ENCODE measurements around the gene GLRX2.

The GLRX2 gene

DNA sequence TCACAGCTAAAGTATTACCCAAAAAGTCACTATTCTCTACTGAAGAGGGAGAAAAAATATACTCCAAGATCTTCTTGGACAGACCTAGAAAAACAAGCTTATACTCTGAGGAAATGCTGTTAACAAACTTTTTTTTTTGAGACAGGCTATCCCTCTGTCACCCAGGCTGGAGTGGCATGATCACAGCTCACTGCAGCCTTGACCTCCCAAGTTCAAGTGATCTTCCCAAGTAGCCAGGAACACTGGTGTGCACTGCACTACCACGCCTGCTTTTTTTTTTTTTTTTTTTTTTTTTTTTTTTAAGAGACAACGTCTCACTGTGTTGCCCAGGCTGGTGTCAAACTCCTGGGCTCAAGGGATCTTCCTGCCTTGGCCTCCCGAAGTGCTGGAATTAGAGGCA is 17.3 kb downstream of the GLRX2 start:
- Histone ChIP-seq H2AFZ (ENCODE audit: low read length, unreplicated experiment) (no peak overlapping the region), H3K27me3 (ENCODE audit: insufficient read depth, low read length) (no peaks in the 10 kb centered on the region), H3K4me1 (ENCODE audit: control insufficient read depth, insufficient read depth, low read length, unreplicated experiment) (no peaks in the 10 kb centered on the region), H3K4me3 (ENCODE audit: low read depth, low read length) (no peak overlapping the region), H3K79me2 (ENCODE audit: control insufficient read depth, insufficient read depth, low read length, unreplicated experiment) (no peaks in the 10 kb centered on the region), H3K36me3 (ENCODE audit: insufficient read depth, low read length) (peaks cover 20% of the 10 kb centered on the region), H3K27ac (ENCODE audit: low read depth, low read length) (no peak overlapping the region)

DNA sequence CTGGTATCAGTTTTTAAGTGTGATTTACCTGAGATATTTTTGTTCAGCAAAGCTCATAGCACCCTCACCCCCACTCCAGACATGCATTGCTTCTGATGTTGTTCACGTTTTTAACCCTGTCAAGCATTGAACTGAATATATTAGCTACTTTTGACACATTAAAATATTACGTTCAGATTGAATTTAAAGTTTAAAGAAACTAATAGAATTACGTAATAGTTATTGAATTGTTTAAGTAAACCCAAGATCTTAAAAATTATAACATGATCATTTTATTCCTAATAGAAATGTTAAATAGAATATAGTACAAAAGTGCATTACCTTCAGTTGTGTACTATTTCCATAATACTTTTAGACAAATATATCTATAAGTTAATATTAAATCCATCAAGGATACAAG is 18.9 kb downstream of the GLRX2 start:
- Histone ChIP-seq H3K4me3 (ENCODE audit: low read depth, low read length) (no peak overlapping the region), H3K36me3 (ENCODE audit: insufficient read depth, low read length) (peaks cover 26% of the 10 kb centered on the region), H3K79me2 (ENCODE audit: control insufficient read depth, insufficient read depth, low read length, unreplicated experiment) (no peaks in the 10 kb centered on the region), H3K27me3 (ENCODE audit: insufficient read depth, low read length) (no peaks in the 10 kb centered on the region), H3K27ac (ENCODE audit: low read depth, low read length) (no peak overlapping the region), H3K4me1 (ENCODE audit: control insufficient read depth, insufficient read depth, low read length, unreplicated experiment) (no peaks in the 10 kb centered on the region), H2AFZ (ENCODE audit: low read length, unreplicated experiment) (no peak overlapping the region)

DNA sequence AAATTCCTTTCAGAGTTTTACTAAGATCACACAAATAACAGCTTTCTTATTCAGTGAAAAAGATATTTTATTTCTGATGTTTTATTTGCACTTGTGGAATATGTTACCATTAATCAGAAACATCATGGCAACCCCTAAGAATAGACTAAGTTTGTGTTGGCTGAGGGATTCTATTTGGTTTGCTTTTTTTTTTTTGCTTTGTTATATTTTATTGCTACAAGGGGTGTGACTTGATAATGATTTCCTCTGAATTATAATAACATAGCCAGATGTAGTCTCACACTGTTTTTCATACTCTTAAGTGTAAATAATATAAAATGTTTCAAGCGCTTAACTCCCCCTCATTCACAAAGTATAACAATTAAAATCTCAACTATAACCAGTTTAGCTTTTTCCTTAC is 20.0 kb downstream of the GLRX2 start:
- peaks cover 36% of the 10 kb centered on the region for H3K36me3 ChIP-seq (ENCODE audit: insufficient read depth, low read length)
- H3K27ac ChIP-seq (ENCODE audit: low read depth, low read length), result no peak overlapping the region
- H3K79me2 ChIP-seq (ENCODE audit: control insufficient read depth, insufficient read depth, low read length, unreplicated experiment), result no peaks in the 10 kb centered on the region
- H3K27me3 ChIP-seq (ENCODE audit: insufficient read depth, low read length), result no peaks in the 10 kb centered on the region
- no peak overlapping the region for H2AFZ ChIP-seq (ENCODE audit: low read length, unreplicated experiment)
- no peaks in the 10 kb centered on the region for H3K4me1 ChIP-seq (ENCODE audit: control insufficient read depth, insufficient read depth, low read length, unreplicated experiment)
- H3K4me3 ChIP-seq (ENCODE audit: low read depth, low read length), result no peak overlapping the region

DNA sequence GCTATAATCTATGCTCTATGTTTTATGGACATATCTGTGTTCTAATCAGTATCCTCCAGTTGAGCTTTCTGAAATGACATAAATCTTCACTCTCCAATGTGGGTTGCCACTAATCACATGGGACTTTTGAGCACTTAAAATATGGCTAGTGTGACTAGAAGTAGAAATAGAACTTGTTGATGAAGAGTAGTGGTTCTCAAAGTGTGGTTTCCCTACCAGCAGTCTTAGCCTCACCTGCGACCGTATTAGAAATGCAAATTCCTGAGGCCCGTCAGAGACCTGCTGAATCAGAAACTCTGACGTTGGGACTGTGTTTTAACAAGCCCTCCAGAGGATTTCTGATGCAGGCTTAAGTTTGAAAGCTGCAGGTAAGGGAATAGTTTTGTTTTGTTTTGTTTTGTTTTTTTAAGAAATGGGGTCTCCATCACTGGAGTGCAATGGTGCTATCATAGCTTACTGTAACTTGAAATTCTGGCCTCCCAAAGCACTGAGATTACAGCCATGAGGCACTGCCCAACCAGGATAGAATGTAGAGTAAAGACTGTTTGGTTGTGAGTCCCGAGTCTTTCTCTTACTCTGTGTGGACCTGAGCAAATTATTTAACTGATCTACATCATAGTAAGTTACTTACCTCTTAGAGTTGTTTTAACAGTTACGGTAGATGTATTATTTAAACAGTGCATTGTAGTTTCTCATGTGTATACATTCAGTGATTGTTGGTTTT is 21.7 kb downstream of the GLRX2 start:
- no peak overlapping the region for H3K4me3 ChIP-seq (ENCODE audit: low read depth, low read length)
- H3K27me3 ChIP-seq (ENCODE audit: insufficient read depth, low read length), result no peaks in the 10 kb centered on the region
- peaks cover 51% of the 10 kb centered on the region for H3K36me3 ChIP-seq (ENCODE audit: insufficient read depth, low read length)
- no peaks in the 10 kb centered on the region for H3K4me1 ChIP-seq (ENCODE audit: control insufficient read depth, insufficient read depth, low read length, unreplicated experiment)
- no peak overlapping the region for H2AFZ ChIP-seq (ENCODE audit: low read length, unreplicated experiment)
- H3K79me2 ChIP-seq (ENCODE audit: control insufficient read depth, insufficient read depth, low read length, unreplicated experiment), result no peaks in the 10 kb centered on the region
- no peak overlapping the region for H3K27ac ChIP-seq (ENCODE audit: low read depth, low read length)

DNA sequence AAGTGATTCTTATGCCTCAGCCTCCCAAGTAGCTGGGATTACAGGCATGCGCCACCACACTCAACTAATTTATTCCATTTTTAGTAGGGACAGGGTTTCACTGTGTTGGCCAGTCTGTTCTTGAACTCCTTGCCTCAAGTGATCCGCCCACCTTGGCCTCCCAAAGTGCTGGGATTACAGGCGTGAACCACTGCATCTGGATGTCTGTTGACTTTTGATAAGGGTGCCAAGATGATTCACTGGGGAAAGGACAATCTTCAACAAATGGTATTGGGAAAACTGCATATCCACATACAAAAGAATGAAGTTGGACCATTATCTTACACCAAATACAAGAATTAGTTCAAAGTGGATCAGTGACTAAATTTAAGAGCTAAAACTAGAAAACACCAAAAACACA is 26.0 kb downstream of the GLRX2 start:
- H3K4me3 ChIP-seq (ENCODE audit: low read depth, low read length), result no peak overlapping the region
- H3K4me1 ChIP-seq (ENCODE audit: control insufficient read depth, insufficient read depth, low read length, unreplicated experiment), result no peaks in the 10 kb centered on the region
- no peak overlapping the region for H3K27ac ChIP-seq (ENCODE audit: low read depth, low read length)
- H3K27me3 ChIP-seq (ENCODE audit: insufficient read depth, low read length), result no peaks in the 10 kb centered on the region
- no peak overlapping the region for H2AFZ ChIP-seq (ENCODE audit: low read length, unreplicated experiment)
- H3K36me3 ChIP-seq (ENCODE audit: insufficient read depth, low read length), result peaks cover 66% of the 10 kb centered on the region
- peaks cover 9% of the 10 kb centered on the region for H3K79me2 ChIP-seq (ENCODE audit: control insufficient read depth, insufficient read depth, low read length, unreplicated experiment)

DNA sequence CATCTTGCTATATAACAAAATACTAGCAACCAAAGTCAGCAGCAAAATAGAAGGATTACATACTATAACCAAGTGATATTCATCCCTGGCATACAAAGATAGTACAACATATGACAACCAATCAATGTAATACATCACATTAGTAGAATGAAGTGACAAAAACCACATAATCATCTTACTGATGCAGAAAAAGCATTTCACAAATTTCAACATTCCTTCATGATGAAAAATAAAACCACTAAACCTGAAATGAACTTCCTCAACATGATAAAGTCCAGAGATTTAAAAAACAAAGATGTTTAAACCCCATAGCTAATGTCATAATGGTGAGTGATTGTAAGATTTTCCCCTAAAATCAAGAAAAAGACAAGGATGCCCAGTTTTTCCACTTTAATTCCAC is 27.2 kb downstream of the GLRX2 start:
- Histone ChIP-seq H3K4me1 (ENCODE audit: control insufficient read depth, insufficient read depth, low read length, unreplicated experiment) (no peaks in the 10 kb centered on the region), H3K36me3 (ENCODE audit: insufficient read depth, low read length) (peaks cover 59% of the 10 kb centered on the region), H3K27me3 (ENCODE audit: insufficient read depth, low read length) (no peaks in the 10 kb centered on the region), H3K79me2 (ENCODE audit: control insufficient read depth, insufficient read depth, low read length, unreplicated experiment) (peaks cover 13% of the 10 kb centered on the region), H2AFZ (ENCODE audit: low read length, unreplicated experiment) (no peak overlapping the region), H3K27ac (ENCODE audit: low read depth, low read length) (no peak overlapping the region), H3K4me3 (ENCODE audit: low read depth, low read length) (no peak overlapping the region)

DNA sequence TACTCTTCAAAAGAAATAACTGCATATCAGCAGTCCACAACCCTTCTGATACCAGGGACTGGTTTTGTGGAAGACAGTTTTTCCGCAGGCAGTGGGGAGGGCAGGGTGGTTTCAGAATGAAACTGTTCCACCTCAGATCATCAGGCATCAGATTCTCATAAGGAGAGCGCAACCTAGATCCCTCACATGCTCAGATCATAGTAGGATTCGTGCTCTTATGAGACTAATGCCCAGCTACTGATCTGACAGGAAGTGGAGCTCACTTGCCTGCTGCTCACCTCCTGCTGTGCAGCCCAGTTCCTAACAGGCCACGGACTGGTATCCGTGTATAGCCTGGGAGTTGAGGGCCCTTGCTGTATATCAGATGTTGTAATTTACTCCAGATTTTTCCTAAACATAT is 34.3 kb downstream of the GLRX2 start:
- H3K27ac ChIP-seq (ENCODE audit: low read depth, low read length), result no peak overlapping the region
- no peak overlapping the region for H3K4me3 ChIP-seq (ENCODE audit: low read depth, low read length)
- H3K4me1 ChIP-seq (ENCODE audit: control insufficient read depth, insufficient read depth, low read length, unreplicated experiment), result peaks cover 6% of the 10 kb centered on the region
- H3K36me3 ChIP-seq (ENCODE audit: insufficient read depth, low read length), result peaks cover 14% of the 10 kb centered on the region
- no peaks in the 10 kb centered on the region for H3K27me3 ChIP-seq (ENCODE audit: insufficient read depth, low read length)
- H3K79me2 ChIP-seq (ENCODE audit: control insufficient read depth, insufficient read depth, low read length, unreplicated experiment), result peaks cover 72% of the 10 kb centered on the region
- no peak overlapping the region for H2AFZ ChIP-seq (ENCODE audit: low read length, unreplicated experiment)

DNA sequence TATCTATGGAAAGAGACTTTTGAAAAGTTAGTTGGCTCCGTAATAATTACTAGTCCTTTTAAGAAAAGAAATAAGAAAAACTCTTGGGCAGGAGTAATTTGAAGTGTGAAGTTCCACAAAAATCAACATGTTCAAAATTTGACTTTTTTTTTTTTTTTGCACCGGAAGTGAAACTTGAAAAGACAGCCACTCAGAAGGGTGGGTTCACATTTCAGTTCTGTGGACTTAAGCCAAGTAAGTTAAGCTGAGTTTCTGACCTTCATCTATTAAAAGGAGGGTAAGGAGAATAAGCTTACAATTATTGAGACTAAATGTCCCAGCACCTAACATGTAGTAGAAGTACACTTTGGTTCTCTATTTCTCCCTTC is 34.8 kb downstream of the GLRX2 start:
- H3K36me3 ChIP-seq (ENCODE audit: insufficient read depth, low read length), result peaks cover 14% of the 10 kb centered on the region
- H3K4me1 ChIP-seq (ENCODE audit: control insufficient read depth, insufficient read depth, low read length, unreplicated experiment), result peaks cover 6% of the 10 kb centered on the region
- H2AFZ ChIP-seq (ENCODE audit: low read length, unreplicated experiment), result no peak overlapping the region
- H3K79me2 ChIP-seq (ENCODE audit: control insufficient read depth, insufficient read depth, low read length, unreplicated experiment), result peaks cover 73% of the 10 kb centered on the region
- no peak overlapping the region for H3K27ac ChIP-seq (ENCODE audit: low read depth, low read length)
- H3K4me3 ChIP-seq (ENCODE audit: low read depth, low read length), result no peak overlapping the region
- no peaks in the 10 kb centered on the region for H3K27me3 ChIP-seq (ENCODE audit: insufficient read depth, low read length)

DNA sequence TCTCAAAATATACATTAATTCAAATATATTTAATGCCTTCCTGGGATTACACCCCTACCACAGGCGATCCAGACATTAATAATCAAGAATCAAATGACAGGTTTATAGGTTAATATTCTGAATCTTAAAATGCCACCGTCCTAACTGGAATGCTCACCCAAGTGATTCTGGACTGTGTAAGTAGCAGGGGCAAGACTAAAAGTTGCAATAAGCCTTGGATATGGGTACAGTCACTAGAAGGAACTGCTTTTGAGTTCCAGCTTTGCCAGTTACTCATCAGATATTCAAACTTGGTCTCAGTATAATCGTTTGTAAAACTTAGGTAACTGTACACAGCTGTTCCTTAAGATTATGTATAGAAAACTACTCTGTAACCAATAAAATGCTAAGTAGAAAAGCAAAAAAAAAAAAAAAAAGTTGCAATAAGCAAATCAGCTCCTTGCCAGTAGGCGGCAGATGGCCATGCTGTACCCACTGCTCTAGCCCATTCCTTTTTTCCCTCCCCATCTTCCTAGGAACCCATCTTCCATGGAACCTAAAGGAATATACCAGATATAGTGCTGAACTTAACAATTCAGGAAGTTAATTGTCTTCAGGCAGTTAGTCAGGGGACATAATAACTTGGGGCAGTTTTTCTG is 35.3 kb downstream of the GLRX2 start:
- H3K27ac ChIP-seq (ENCODE audit: low read depth, low read length), result no peak overlapping the region
- no peak overlapping the region for H2AFZ ChIP-seq (ENCODE audit: low read length, unreplicated experiment)
- peaks cover 6% of the 10 kb centered on the region for H3K4me1 ChIP-seq (ENCODE audit: control insufficient read depth, insufficient read depth, low read length, unreplicated experiment)
- H3K36me3 ChIP-seq (ENCODE audit: insufficient read depth, low read length), result peaks cover 14% of the 10 kb centered on the region
- H3K79me2 ChIP-seq (ENCODE audit: control insufficient read depth, insufficient read depth, low read length, unreplicated experiment), result peaks cover 75% of the 10 kb centered on the region
- no peaks in the 10 kb centered on the region for H3K27me3 ChIP-seq (ENCODE audit: insufficient read depth, low read length)
- H3K4me3 ChIP-seq (ENCODE audit: low read depth, low read length), result no peak overlapping the region

DNA sequence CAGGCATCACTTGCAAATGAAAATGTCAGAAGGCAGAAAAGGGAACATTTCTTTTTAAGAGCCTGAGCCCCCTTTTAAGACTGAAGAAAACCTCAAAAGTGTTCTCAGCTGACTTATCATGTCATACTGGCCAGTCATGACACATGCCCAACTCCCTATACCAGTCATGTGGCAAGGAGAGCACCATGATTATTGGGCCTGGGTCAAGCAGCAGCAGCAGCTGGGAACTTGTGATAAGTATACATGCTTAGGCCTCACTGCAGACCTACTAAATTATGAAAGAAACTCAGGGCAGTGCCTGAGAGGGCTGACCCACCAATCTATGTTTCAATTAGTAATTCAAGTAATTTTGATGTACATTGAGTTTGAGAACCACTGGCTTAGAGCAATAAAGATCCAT is 37.2 kb downstream of the GLRX2 start:
- H3K27ac ChIP-seq (ENCODE audit: low read depth, low read length), result no peak overlapping the region
- H3K36me3 ChIP-seq (ENCODE audit: insufficient read depth, low read length), result peaks cover 10% of the 10 kb centered on the region
- no peak overlapping the region for H3K4me3 ChIP-seq (ENCODE audit: low read depth, low read length)
- H3K79me2 ChIP-seq (ENCODE audit: control insufficient read depth, insufficient read depth, low read length, unreplicated experiment), result peaks cover 88% of the 10 kb centered on the region
- no peak overlapping the region for H2AFZ ChIP-seq (ENCODE audit: low read length, unreplicated experiment)
- no peaks in the 10 kb centered on the region for H3K27me3 ChIP-seq (ENCODE audit: insufficient read depth, low read length)
- H3K4me1 ChIP-seq (ENCODE audit: control insufficient read depth, insufficient read depth, low read length, unreplicated experiment), result peaks cover 6% of the 10 kb centered on the region

DNA sequence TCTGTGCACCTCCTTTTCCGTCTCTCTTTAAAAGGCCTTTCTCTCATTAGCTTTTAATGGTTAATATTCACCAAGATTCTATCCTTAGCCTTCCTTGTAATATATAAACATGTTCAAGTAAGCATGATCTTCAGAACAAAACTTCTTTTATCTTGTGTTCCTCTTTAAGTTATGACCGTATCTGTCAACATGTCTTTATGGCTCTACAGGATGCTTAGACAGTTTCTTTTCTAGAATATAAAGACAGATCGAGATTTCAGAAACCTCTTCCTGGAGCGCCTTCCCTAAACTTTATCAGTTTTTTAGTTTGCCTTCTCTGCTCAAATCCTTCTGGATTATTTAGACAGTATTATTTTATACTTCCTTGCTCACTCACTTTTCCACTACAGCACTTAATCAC is 38.6 kb downstream of the GLRX2 start:
- 0 out of 2 replicates have a peak, but pooled peaks cover 5% of the 10 kb centered on the region for H3K36me3 ChIP-seq (ENCODE audit: insufficient read depth, low read length)
- no peak overlapping the region for H2AFZ ChIP-seq (ENCODE audit: low read length, unreplicated experiment)
- H3K27ac ChIP-seq (ENCODE audit: low read depth, low read length), result no peak overlapping the region
- no peaks in the 10 kb centered on the region for H3K27me3 ChIP-seq (ENCODE audit: insufficient read depth, low read length)
- H3K79me2 ChIP-seq (ENCODE audit: control insufficient read depth, insufficient read depth, low read length, unreplicated experiment), result peaks cover 92% of the 10 kb centered on the region
- peaks cover 6% of the 10 kb centered on the region for H3K4me1 ChIP-seq (ENCODE audit: control insufficient read depth, insufficient read depth, low read length, unreplicated experiment)
- H3K4me3 ChIP-seq (ENCODE audit: low read depth, low read length), result no peak overlapping the region

Data from ACC112 (cell line).